Type B pancreatic cell (in vitro differentiated cells): ENCODE data around the gene NAA16. TPM values are rescaled to one million over a fixed set of nuclear protein-coding genes. Genes with fewer than 3 reads are reported as not detected.
A peak's percentile ranks its signal among the peaks of the same experiment; 100 is the strongest.

ENCODE experiments used
- DNase-seq: peaks from one replicate; pipeline ENCODE4 v3.0.0; 2021; ENCODE audit warnings: mixed read lengths; ENCODE audit not compliant: unreplicated experiment; ENCODE audit errors: extremely low spot score
- H3K27ac Mint-ChIP-seq: 2 replicates; pipeline ENCODE4 v1.8.0; 2021; ENCODE audit warnings: mild to moderate bottlenecking, mixed read lengths
- H3K27me3 Mint-ChIP-seq: 2 replicates; pipeline ENCODE4 v1.8.0; 2021; ENCODE audit warnings: mixed read lengths
- H3K36me3 Mint-ChIP-seq: 2 replicates; pipeline ENCODE4 v1.8.0; 2021; ENCODE audit warnings: mixed read lengths
- H3K4me1 Mint-ChIP-seq: one replicate; pipeline ENCODE4 v1.8.0; 2021; ENCODE audit warnings: mixed read lengths; ENCODE audit not compliant: unreplicated experiment
- H3K4me3 Mint-ChIP-seq: 2 replicates; pipeline ENCODE4 v1.8.0; 2021; ENCODE audit warnings: mild to moderate bottlenecking, mixed read lengths
- H3K9me3 Mint-ChIP-seq: 2 replicates; pipeline ENCODE4 v1.8.0; 2021; ENCODE audit warnings: mixed read lengths
- total RNA-seq: library from RNA; stranded (reverse); gene quantifications from 2 replicates; pipeline ENCODE4 v1.2.1, GENCODE V29; 2021; ENCODE audit warnings: low replicate concordance
- TF ChIP-seq, protein P1 (sequence below): fragments of 200-600 bp; sonication (generic); conservative IDR thresholded peaks from 2 replicates; pipeline ENCODE4 v1.5.0; 2021; ENCODE audit warnings: antibody characterized with exemption, mild to moderate bottlenecking

NAA16 gene
- total RNA-seq, 1 donor from 2014 or later, result 44.6 TPM

DNA sequence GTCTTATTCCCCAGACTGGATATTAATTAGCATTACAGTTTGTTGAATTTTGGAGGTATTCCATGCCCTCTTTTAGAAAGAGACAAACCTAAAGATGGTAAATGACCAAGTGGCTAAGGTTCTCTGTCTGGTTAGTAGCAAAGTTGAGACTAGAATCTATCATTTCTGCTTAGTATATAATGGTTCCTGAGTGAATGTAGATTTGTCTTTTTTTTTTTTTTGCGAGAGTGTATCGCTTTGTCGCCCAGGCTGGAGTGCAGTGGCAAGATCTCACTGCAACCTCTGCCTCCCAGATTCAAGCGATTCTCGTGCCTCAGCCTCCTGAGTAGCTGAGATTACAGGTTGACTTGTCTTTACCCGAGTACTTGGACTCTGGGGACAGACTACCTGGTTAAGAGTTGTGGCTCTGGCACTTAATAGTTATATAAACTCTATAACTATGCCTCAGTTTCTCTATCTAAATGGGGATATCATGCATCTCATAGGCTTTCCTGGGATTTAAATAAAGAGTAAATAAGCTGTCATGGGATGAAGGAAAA lies 2.7 kb downstream of the NAA16 start:
- TF ChIP-seq, protein P1, sequence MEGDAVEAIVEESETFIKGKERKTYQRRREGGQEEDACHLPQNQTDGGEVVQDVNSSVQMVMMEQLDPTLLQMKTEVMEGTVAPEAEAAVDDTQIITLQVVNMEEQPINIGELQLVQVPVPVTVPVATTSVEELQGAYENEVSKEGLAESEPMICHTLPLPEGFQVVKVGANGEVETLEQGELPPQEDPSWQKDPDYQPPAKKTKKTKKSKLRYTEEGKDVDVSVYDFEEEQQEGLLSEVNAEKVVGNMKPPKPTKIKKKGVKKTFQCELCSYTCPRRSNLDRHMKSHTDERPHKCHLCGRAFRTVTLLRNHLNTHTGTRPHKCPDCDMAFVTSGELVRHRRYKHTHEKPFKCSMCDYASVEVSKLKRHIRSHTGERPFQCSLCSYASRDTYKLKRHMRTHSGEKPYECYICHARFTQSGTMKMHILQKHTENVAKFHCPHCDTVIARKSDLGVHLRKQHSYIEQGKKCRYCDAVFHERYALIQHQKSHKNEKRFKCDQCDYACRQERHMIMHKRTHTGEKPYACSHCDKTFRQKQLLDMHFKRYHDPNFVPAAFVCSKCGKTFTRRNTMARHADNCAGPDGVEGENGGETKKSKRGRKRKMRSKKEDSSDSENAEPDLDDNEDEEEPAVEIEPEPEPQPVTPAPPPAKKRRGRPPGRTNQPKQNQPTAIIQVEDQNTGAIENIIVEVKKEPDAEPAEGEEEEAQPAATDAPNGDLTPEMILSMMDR, result no peak
- Mint-ChIP-seq H3K27ac (no peak overlapping the region), H3K9me3 (no peaks in the 10 kb centered on the region), H3K36me3 (peaks cover 13% of the 10 kb centered on the region), H3K4me3 (peak overlapping the region; percentile 77), H3K4me1 (peaks cover 16% of the 10 kb centered on the region), H3K27me3 (no peaks in the 10 kb centered on the region)
- no peak for DNase-seq

GRCh38 chr13:41315443-41316047 lies 4.5 kb downstream of the NAA16 start:
- H3K27ac Mint-ChIP-seq, result no peak overlapping the region
- TF ChIP-seq, protein P1, result no peak
- DNase-seq, result no peak
- H3K4me1 Mint-ChIP-seq, result peaks cover 16% of the 10 kb centered on the region
- H3K36me3 Mint-ChIP-seq, result peaks cover 20% of the 10 kb centered on the region
- H3K4me3 Mint-ChIP-seq, result peak overlapping the region; percentile 30
- no peaks in the 10 kb centered on the region for H3K27me3 Mint-ChIP-seq
- no peaks in the 10 kb centered on the region for H3K9me3 Mint-ChIP-seq

DNA sequence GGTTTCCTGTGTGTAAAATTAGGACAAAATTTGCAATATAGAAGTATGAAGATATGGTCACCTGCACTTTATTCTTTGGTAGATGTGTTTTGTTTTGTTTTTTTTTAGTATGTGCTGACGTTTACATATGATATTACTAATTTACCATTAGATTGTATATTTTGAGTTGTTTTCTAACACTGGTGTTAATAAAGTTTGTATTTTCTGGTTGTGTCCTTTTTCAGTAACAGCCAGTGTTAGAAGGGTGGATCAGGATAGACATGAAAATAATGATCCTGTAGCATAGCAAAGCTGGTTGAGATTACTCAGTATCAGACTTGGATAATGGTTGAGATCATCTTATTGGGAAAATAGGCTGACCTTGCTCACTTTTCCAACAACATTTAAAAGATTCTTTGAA lies 6.2 kb downstream of the NAA16 start:
- H3K4me1 Mint-ChIP-seq, result peaks cover 21% of the 10 kb centered on the region
- H3K27ac Mint-ChIP-seq, result no peak overlapping the region
- DNase-seq, result no peak
- TF ChIP-seq, protein P1, result no peak
- H3K4me3 Mint-ChIP-seq, result no peak overlapping the region
- H3K36me3 Mint-ChIP-seq, result peaks cover 30% of the 10 kb centered on the region
- no peaks in the 10 kb centered on the region for H3K27me3 Mint-ChIP-seq
- H3K9me3 Mint-ChIP-seq, result no peaks in the 10 kb centered on the region

GRCh38 chr13:41325752-41326151 lies 14.7 kb downstream of the NAA16 start:
- Mint-ChIP-seq H3K9me3 (no peaks in the 10 kb centered on the region), H3K27ac (no peak overlapping the region), H3K4me3 (no peak overlapping the region), H3K36me3 (peaks cover 23% of the 10 kb centered on the region), H3K27me3 (no peaks in the 10 kb centered on the region), H3K4me1 (peaks cover 10% of the 10 kb centered on the region)
- no peak for DNase-seq
- TF ChIP-seq, protein P1, result no peak

DNA sequence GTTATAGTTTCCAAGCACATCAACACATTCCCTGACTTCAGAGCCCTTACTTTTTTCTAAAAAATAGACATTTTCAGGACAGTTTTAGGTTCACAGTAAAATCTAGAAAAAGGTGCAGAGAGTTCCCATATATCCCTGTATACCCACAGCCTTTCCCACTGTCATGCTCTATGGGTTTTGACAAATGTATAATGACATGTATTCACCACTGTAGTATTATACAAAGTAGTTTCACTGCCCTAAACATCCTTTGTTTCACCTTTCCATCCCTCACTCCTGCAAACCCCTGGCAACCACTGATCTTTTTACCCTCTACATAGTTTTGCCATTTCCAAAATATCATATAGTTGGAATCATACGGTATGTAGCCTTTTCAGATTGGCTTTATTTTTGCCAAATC lies 15.6 kb downstream of the NAA16 start:
- H3K9me3 Mint-ChIP-seq, result no peaks in the 10 kb centered on the region
- peaks cover 10% of the 10 kb centered on the region for H3K4me1 Mint-ChIP-seq
- DNase-seq, result no peak
- peaks cover 23% of the 10 kb centered on the region for H3K36me3 Mint-ChIP-seq
- no peak overlapping the region for H3K27ac Mint-ChIP-seq
- no peaks in the 10 kb centered on the region for H3K27me3 Mint-ChIP-seq
- TF ChIP-seq, protein P1, result no peak
- H3K4me3 Mint-ChIP-seq, result no peak overlapping the region
